ENCODE measurements around the gene COL4A2.

DNA sequence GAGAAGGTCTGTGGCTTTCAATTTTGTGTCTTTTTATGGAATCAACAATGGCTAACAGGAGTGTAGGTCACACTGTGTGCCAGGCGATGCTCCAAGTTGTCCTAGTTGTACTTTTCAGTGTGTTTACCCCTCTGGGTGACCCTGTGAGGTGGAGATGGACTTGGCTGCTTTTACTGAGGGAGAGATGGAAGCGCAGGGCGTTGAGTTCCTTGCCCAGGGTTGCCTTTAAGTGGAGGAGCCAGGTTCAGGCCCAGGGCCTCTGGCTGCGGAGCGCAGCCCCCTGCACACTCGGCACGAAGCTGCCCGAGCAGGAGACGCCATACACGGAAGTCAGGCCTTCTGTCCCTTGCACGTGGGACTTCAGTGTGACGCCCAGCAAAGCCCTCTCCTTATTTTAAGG, 141.6 kb downstream of the COL4A2 start:
- TF ChIP-seq POLR2A (IDR thresholded peaks at IDR 0.05; ENCODE audit: low read depth, low read length): no peak
- TF ChIP-seq POLR2AphosphoS5 (IDR thresholded peaks at IDR 0.05; ENCODE audit: low read depth, low read length): no peak
